ENCODE results near the gene FER. TPM values are rescaled to one million over a fixed set of nuclear protein-coding genes. Genes with fewer than 3 reads are reported as not detected.

FER gene
- total and polyA plus RNA-seq, 2 of the 13 experiments (the other 11 are each of a cell fraction or from before 2014, with no cell fraction given), result 7.9 to 29.0 TPM

GRCh38 chr5:108730617-108731340 is 16.9 kb upstream of the FER start:
- CTCF ChIA-PET (ENCODE audit: low intra/inter-chr PET ratio, low total read pairs), result no interaction called here
- no peaks in the 10 kb centered on the region for H3K79me2 ChIP-seq (ENCODE audit: insufficient read depth, low read length)
- POLR2A ChIA-PET, result interaction anchor here (1.0 kb wide), 1 partner anchor 18 kb away, joined by 3 read pairs; no protein-coding TSS in a partner anchor
- no peak for ATAC-seq
- no TSS peak for BruUV-seq (replicated peaks)
- DNase-seq (ENCODE audit: low spot score), result no peak
- H3K4me3 ChIP-seq (replicated peaks in 1 of 3; ENCODE audit: insufficient read depth in 1 of 3, low read depth in 2 of 3, low read length in 3 of 3), result no peak overlapping the region
- H3K9me3 ChIP-seq (ENCODE audit: low read length), result no peaks in the 10 kb centered on the region
- H3K9ac ChIP-seq (ENCODE audit: insufficient read depth, low read depth, low read length), result no peak overlapping the region
- no peaks in the 10 kb centered on the region for H4K20me1 ChIP-seq (ENCODE audit: insufficient read depth, low read length)
- peaks cover 0 to 4% of the 10 kb centered on the region in 2 experiments; a peak in 3 of 5 replicates for H3K27me3 ChIP-seq (ENCODE audit: control insufficient read depth in 1 of 2, insufficient read depth in 2 of 2, low read length in 2 of 2)
- no peak overlapping the region for H3K4me2 ChIP-seq (ENCODE audit: low read depth, low read length)
- H3K27ac ChIP-seq (ENCODE audit: extremely low read length, insufficient read depth, low read length), result no peak overlapping the region
- WGBS (ENCODE audit: low lambda C conversion rate), result 0% methylated on average over 1 of the region's 1 CpG
- H3K36me3 ChIP-seq (replicated peaks in 1 of 2; ENCODE audit: control insufficient read depth in 1 of 2, insufficient read depth in 2 of 2, low read length in 2 of 2), result no peaks in the 10 kb centered on the region
- intact Hi-C loops (cut with micrococcal nuclease; ENCODE audit: unreplicated experiment), result no loop called here
- H2AFZ ChIP-seq (ENCODE audit: low read length), result no peak overlapping the region
- FAIRE-seq, result no peak
- TF ChIP-seq, protein P1, sequence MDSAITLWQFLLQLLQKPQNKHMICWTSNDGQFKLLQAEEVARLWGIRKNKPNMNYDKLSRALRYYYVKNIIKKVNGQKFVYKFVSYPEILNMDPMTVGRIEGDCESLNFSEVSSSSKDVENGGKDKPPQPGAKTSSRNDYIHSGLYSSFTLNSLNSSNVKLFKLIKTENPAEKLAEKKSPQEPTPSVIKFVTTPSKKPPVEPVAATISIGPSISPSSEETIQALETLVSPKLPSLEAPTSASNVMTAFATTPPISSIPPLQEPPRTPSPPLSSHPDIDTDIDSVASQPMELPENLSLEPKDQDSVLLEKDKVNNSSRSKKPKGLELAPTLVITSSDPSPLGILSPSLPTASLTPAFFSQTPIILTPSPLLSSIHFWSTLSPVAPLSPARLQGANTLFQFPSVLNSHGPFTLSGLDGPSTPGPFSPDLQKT (CRISPR knock-in tag; IDR thresholded peaks at IDR 0.05; ENCODE audit: borderline replicate concordance), result no peak
- TF ChIP-seq TCF12 (IDR thresholded peaks at IDR 0.05) (no peak), TCF12 (CRISPR knock-in tag; IDR thresholded peaks at IDR 0.05) (no peak), DMAP1 (CRISPR knock-in tag; IDR thresholded peaks at IDR 0.05) (no peak), FOXM1 (CRISPR knock-in tag; IDR thresholded peaks at IDR 0.05) (no peak), ZNF704 (CRISPR knock-in tag; IDR thresholded peaks at IDR 0.05; ENCODE audit: borderline replicate concordance) (no peak), NFE2L2 (IDR thresholded peaks at IDR 0.05; ENCODE audit: low read length) (no peak), CCDC6 (CRISPR knock-in tag; IDR thresholded peaks at IDR 0.05) (no peak), ZNF576 (CRISPR knock-in tag; IDR thresholded peaks at IDR 0.05) (no peak), ATRX (CRISPR knock-in tag; IDR thresholded peaks at IDR 0.05; ENCODE audit: borderline replicate concordance) (no peak), ZSCAN22 (CRISPR knock-in tag; IDR thresholded peaks at IDR 0.05) (no peak)
- TF ChIP-seq, protein P2, sequence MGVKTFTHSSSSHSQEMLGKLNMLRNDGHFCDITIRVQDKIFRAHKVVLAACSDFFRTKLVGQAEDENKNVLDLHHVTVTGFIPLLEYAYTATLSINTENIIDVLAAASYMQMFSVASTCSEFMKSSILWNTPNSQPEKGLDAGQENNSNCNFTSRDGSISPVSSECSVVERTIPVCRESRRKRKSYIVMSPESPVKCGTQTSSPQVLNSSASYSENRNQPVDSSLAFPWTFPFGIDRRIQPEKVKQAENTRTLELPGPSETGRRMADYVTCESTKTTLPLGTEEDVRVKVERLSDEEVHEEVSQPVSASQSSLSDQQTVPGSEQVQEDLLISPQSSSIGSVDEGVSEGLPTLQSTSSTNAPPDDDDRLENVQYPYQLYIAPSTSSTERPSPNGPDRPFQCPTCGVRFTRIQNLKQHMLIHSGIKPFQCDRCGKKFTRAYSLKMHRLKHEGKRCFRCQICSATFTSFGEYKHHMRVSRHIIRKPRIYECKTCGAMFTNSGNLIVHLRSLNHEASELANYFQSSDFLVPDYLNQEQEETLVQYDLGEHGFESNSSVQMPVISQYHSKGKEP (CRISPR knock-in tag; IDR thresholded peaks at IDR 0.05), result no peak
- TF ChIP-seq, protein P3, sequence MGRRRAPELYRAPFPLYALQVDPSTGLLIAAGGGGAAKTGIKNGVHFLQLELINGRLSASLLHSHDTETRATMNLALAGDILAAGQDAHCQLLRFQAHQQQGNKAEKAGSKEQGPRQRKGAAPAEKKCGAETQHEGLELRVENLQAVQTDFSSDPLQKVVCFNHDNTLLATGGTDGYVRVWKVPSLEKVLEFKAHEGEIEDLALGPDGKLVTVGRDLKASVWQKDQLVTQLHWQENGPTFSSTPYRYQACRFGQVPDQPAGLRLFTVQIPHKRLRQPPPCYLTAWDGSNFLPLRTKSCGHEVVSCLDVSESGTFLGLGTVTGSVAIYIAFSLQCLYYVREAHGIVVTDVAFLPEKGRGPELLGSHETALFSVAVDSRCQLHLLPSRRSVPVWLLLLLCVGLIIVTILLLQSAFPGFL (CRISPR knock-in tag; IDR thresholded peaks at IDR 0.05), result no peak
- in situ Hi-C loops (cut with HindIII; ENCODE audit: extremely low pct_ligation_motif_present, low pct_unique_long_range_greater_than_20kb), result no loop called here
- H3K4me1 ChIP-seq (ENCODE audit: insufficient read depth, low read length), result peaks cover 21% of the 10 kb centered on the region

Measured in HepG2 (cell line).